Ishikawa (cell line): ENCODE data around the gene NAA25.

Experiments
- CEBPB ChIP-seq: IDR thresholded peaks from 2 replicates; pipeline ENCODE4 v1.6.1; 2012
- EGR1 ChIP-seq: IDR thresholded peaks from 2 replicates; pipeline ENCODE4 v1.6.1; 2012
- MAX ChIP-seq: IDR thresholded peaks from 2 replicates; pipeline ENCODE4 v1.6.1; 2012
- NFIC ChIP-seq: IDR thresholded peaks from 2 replicates; pipeline ENCODE4 v1.6.1; 2012
- RAD21 ChIP-seq: IDR thresholded peaks from 2 replicates; pipeline ENCODE4 v1.6.1; 2012; ENCODE audit warnings: low read depth
- YY1 ChIP-seq: IDR thresholded peaks from 2 replicates; pipeline ENCODE4 v1.6.1; 2012; ENCODE audit warnings: low read depth

GRCh38 chr12:111992464-111992863, 116.1 kb downstream of the NAA25 start:
- TF ChIP-seq RAD21: no peak
- no peak for TF ChIP-seq MAX
- no peak for TF ChIP-seq NFIC
- no peak for TF ChIP-seq YY1
- no peak for TF ChIP-seq CEBPB
- TF ChIP-seq EGR1: no peak
